A673 (cell line): Measurements from ENCODE around the gene ARNT2.

Experiments used
- CTCF ChIP-seq: fragments of 300-800, 200-600 bp; sonication (generic); conservative IDR thresholded peaks from 2 replicates; pipeline ENCODE4 v1.5.1; 2017; ENCODE audit warnings: low read depth, mild to moderate bottlenecking, antibody characterized with exemption, low read length, moderate library complexity, mixed read lengths
- EZH2 ChIP-seq: fragments of 200-600 bp; sonication (generic); IDR thresholded peaks from 2 replicates; pipeline ENCODE4 v1.6.1; 2017; ENCODE audit warnings: borderline replicate concordance, low read depth, mild to moderate bottlenecking, mixed read lengths, antibody characterized with exemption, low read length; ENCODE audit not compliant: poor library complexity, severe bottlenecking

- TF ChIP-seq CTCF, result peak; percentile 78
- no peak for TF ChIP-seq EZH2
Measured at GRCh38 chr15:80418892-80419537, 14.8 kb downstream of the ARNT2 start.
